ENCODE data around the gene ZFP64. TPM values are rescaled to one million over a fixed set of nuclear protein-coding genes. Genes with fewer than 3 reads are reported as not detected.
A peak's percentile ranks its signal among the peaks of the same experiment; 100 is the strongest.

Gene ZFP64
- total RNA-seq, 1 experiment from 2014 or later, result 14.6 TPM

DNA sequence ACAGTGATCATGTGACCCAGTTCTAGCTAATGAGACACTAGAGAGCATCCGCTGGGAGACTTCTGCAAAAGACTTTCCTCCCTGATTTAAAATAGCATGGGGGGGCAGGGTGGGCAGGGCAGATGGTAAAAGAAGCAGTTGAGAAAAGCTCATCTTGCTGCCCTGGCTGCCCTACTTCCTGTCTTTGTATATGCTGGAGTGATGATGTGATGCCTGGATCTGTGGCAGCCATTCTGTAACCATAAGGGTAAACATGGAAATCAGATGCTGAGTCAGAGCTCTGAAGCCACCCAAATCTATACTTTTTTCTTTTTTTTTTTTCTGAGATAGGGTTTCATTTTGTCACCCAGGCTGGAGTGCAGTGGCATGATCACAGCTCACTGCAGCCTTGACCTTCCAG is 25.4 kb downstream of the ZFP64 start:
- DNase-seq (ENCODE audit: low read depth), result peak; percentile 11

DNA sequence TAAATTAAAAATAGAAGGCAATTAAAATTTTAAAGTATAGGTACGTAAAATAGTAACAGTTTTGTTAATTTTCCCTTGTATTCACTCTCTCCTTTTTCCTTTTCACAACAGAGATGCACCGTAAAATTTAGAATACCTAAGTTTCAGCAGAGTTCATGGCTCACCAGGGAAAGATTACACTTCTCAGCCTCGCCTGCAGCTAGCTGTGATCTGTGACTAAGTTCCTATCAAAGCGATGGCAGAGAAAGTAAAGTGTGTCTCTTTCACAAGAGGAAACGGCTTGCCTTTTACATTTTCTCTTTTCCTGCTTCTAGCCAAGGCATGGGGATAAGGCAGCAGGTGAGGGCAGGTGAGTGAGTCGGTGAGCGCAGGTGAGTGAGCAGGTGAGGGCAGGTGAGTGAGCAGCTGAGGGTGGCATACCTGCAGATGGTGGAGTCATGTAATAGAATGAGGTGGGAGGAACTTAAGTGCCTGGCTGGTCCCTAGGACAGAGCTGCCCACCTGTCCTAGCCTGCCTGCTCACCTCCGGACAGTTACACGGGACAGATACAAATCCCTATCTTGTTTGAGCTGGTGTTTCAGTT is 30.9 kb downstream of the ZFP64 start:
- DNase-seq (ENCODE audit: low read depth), result no peak

DNA sequence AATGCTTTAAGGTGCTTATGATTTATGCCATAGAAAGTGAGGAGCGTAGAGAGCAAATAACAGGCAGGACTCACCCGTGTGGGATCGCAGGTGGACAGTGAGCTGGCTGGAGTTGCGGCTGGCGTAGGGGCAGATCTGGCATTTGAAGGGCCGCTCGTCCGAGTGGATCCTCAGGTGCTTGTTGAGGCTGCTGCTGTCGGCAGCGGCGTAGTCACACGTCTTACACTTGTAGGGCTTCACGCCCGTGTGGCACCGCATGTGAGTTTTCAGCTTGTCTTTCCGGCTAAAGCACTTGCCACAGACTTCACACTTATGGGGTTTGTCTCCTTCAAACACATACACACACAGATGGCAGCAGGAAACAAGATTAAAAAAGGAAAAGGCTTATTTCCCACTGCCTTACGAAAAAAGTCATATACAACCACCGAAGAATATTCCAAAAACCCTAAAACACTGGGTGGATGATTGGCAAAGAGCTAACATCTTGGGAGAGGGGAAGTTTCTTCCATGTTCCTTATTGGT is 31.5 kb downstream of the ZFP64 start:
- no peak for DNase-seq (ENCODE audit: low read depth)

DNA sequence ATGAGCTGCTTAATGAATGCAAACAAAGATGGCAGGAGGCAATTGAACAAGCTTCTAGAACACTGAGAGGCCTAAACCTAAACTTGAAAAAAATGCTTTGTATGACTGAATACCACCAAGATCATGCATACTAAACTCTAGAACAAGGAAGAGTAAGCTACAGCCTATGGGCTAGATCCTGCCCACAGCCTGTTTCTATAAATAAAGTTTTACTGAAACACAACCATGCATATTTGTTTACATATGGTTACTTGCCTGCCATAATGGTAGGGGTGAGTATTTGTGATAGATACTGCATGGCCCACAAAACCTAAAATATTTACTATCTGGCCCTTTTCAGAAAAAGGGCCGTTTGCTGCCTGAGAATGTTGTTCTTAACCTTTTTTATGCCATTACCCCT is 37.0 kb downstream of the ZFP64 start:
- DNase-seq (ENCODE audit: low read depth), result no peak

DNA sequence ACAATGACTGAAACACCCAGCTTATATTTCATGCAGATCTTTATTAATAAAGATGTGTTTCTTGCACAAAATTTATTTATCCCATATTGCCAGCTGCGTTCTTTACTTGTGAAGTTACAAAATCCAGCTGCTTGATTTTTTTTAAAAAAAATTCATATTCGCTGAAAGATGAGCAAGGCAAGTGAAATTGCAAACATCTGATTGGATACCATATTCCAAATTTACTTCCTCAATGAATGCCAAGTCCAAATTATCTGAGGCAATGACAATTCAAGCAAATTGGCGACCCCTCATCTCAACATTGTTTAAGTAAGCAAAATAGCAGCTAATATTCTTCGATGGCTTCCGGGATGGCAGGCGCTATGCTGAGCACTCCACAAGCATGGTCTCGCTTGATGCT is 37.7 kb downstream of the ZFP64 start:
- DNase-seq (ENCODE audit: low read depth), result no peak

DNA sequence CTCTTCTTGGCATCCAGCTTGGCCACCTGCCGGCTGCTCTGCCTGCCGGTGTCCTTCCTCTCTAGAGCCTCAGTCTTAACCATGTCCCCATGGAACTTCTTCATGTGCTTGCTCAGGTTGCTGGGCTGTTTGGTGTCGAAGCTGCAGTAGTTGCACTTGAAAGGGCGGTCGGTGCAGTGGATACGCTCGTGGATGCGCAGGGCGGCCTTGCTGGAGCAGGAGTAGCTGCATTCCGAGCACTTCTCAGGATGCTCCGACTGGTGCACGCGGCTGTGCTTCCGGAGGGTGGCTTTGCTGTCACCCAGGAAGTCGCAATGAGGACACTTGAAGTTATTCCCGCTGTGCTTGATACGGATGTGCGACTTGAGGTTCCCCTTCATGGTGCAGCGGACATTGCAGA is 38.7 kb downstream of the ZFP64 start:
- no peak for DNase-seq (ENCODE audit: low read depth)

DNA sequence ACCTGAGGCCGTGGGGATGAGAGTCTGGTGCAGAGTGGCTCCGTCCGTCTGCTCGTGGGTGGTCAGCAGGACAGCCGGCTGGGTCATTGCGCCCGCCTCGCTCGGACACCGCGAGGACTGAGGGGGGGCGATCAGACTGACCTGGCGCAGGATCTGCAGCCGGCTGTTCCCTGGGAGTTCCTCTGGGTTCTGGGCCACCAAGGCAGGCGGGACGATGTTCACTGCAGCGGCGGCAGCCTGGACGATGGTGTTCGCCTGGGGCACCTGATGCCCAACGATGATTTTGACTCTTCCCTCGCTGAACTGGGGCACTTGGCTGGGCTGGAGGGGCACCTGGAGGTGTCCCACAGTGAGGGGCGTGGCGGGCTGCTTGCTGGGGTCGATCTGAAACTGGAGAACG is 39.2 kb downstream of the ZFP64 start:
- no peak for DNase-seq (ENCODE audit: low read depth)

DNA sequence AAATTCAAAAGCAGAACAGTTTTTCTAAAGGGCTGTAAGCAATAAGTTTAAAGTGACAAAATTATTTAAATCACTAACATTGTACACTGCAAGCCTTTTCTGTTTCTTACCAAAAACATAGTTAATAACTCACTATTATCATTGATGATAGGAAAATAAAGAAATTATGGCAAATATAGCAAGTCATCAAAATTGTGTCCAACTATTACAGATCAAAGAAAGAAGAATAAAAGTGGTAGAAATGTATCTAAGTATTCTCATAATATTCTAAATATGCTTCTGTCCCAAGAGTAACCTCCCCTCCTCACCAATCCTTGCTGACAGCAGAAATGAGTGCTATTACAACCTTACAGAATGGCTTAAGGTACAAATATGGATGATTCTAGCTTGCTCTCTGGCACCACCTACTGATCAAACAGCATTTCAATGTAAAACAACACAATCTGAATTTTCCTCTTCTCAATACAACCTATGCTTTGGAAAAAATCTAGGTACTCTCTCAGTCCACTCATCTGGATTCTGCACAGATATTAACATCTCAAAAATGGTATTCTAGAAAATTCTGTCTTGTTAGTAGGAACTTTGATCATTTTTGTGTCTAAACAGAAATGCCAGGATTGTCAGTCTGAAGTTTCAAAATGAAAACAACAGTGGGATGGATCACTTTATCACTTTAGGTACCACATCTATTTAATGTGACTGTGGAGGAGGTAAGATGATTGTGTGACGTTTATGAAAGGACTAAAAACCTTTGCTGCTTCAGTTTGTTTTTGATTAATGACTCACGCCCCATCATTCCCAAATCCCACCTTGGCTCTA is 40.9 kb downstream of the ZFP64 start:
- DNase-seq (ENCODE audit: low read depth), result peak; percentile 37

DNA sequence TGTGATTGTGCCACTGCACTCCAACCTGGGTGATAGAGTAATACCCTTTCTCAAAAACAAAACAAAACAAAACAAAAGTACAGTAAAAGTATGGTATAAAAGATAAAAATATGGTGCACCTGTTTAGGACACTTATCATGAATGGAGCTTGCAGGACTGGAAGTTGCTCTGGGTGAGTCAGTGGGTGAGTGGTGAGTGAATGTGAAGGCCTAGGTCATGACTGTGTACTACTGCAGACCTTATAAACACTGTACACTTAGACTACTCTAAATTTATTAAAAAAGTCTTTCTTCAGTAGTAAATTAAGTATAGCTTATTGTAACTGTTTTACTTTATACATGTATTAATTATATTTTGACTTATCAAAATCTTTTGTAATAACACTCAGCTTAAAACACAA is 46.0 kb downstream of the ZFP64 start:
- peak; percentile 27 for DNase-seq (ENCODE audit: low read depth)

DNA sequence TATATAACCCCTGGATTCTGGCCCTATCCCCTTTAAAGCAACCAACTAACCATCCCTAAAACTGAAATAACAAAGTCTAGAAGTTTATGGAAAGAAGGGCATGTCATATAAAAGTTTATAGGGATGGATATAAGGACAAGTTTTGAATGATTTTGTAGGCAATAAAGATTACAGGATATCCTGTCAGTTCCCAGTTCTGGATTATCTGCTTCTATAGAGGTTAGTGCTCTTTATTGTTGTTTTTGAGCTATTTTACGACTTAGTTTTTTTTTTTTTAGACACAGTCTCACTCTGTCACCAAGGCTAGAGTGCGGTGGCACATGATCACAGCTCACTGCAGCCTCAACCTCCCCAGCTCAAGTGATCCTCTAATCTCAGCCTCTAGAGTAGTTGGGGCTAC is 48.3 kb downstream of the ZFP64 start:
- DNase-seq (ENCODE audit: low read depth), result no peak

DNA sequence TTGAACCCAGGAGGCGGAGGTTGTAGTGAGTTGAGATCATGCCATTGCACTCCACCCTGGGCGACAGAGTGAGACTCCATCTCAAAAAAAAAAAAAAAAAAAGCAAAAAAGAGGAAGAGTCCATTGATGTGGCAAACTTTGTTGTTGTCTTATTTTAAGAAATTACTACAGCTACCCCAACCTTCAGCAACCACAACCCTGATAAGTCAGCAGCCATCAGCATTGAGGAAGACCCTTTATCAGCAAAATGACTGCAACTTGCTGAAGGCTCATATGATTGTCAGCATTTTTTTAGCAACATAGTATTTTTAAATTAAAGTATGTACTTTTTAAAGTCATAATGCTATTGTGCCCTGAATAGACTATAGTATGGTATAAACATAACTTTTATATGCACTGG is 48.8 kb downstream of the ZFP64 start:
- DNase-seq (ENCODE audit: low read depth), result no peak

DNA sequence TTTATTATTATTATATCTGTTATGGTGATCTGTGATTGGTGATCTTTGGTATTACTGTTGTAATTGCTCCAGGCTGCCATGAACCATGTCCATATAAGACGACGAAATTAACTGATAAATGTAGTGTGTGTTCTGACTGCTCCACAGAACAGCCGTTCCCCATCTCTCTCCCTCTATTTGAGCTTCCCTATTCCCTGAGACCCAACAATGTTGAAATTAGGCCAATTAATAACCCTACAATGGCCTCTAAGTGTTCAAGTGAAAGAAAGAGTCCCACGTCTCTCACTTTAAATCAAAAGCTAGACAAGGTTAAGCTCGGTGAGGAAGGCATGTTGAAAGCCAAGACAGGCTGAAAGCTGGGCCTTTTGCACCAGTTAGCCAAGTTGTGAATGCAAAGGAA is 51.6 kb downstream of the ZFP64 start:
- DNase-seq (ENCODE audit: low read depth), result no peak

DNA sequence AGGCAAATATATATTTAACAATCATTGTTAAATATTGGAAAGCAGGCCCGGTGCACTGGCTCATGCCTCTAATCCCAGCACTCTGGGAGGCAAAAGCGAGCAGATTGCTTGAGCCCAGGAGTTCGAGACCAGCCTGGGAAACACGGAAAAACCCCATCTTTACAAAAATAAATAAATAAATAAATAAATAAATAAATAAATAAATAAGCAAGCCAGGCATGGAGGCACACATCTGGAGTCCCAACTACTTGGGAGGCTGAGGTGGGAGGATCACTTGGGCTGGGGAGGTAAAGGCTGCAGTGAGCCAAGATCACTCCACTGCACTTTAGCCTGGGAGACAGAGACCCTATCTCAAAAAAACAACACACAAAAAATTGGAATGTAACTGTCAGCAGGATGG is 53.7 kb downstream of the ZFP64 start:
- DNase-seq (ENCODE audit: low read depth), result no peak

DNA sequence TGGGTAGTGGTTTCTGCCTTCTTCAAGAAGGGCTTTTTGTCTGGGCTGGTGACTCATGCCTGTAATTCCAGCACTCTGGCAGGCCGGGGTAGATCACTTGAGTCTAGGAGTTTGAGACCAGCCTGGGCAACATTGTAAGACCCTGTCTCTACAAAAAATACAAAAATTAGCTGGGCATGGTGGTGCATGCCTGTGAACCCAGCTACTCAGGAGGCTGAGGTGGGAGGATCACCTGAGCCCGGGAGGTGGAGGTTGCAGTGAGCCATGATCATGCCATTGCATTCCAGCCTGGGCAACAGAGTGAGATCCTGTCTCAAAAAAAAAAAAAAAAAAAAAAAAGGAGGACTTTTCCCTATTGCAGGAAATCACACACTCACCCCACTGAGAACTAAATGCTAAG is 57.9 kb downstream of the ZFP64 start:
- DNase-seq (ENCODE audit: low read depth), result peak; percentile 5

DNA sequence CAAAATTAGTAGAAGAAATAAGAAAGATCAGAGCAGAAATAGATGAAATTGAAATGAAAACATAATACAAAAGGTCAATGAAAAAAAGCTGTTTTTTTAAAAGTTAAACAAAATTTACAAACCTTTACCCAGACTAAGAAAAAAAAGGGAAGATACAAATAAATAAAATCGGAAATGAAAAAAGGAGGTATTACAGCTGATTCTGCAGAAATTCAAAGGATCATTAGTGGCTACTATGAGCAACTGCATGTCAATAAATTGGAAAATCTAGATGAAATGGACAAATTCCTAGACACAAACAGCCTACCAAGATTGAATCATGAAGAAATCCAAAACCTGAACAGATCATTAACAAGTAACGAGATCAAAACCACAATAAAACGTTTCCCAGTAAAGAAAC is 59.2 kb downstream of the ZFP64 start:
- DNase-seq (ENCODE audit: low read depth), result no peak

DNA sequence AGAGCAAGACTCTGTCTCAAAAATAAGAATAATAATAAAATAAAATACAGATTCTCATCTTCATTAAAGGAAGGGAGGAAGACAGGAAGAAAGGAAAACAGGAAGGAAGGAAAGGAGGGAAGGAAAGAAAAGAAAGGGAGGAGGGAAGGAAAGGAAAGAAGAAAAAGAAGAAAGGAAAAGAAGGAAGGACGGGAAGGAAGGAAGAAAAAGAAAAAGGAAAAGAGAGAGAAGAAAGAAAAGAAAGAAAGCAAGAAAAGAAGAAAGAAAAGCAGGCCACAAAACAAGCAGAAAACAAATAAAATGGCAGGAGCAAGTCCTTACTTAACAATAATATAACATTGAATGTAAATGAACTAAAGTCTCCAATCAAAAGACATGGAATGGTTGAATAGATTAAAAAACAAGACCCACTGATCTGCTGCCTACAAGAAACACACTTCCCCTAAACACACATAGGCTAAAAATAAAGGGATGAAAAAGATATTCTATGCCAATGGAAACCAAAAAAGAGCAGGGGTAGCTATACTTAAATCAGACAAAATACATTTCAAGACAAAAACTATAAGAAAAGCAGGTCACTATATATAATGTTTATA is 60.4 kb downstream of the ZFP64 start:
- DNase-seq (ENCODE audit: low read depth), result no peak

DNA sequence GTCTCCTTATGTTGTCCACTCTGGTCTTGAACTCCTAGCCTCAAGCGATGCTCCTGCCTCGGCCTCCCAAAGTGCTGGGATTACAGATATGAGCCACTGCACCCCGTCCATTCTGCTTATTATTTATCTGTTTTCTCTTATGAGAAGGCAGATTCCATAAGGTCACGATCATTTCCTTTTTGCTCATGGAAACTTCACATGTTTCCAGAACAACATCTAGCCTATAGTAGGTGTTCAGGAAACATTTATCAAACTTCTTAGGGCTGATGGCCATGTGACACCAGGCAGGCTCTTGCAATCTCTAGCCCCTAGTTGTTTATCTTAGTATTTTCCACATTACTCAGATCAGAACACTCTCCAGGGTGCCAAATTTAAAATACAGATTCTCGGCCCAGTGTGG is 61.2 kb downstream of the ZFP64 start:
- peak; percentile 7 for DNase-seq (ENCODE audit: low read depth)

DNA sequence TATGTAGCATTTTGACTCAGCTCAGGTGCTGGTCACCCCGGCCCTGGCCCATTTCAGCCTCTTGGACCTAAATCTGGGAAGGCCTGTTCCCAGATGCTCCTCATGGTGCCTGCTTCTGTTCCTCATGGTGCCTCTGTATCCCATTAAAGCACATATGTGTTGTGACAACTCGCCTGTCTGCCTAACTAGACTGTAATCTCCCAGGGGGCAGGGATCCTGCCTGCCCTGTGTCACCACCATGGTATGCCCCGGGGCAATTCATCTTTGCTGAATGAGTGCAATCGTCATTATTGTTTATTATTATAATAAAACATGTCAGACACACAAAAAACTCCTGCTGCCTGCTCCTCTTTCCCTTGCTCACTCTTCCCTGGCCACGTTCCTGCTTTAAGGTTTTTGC is 62.0 kb downstream of the ZFP64 start:
- no peak for DNase-seq (ENCODE audit: low read depth)

DNA sequence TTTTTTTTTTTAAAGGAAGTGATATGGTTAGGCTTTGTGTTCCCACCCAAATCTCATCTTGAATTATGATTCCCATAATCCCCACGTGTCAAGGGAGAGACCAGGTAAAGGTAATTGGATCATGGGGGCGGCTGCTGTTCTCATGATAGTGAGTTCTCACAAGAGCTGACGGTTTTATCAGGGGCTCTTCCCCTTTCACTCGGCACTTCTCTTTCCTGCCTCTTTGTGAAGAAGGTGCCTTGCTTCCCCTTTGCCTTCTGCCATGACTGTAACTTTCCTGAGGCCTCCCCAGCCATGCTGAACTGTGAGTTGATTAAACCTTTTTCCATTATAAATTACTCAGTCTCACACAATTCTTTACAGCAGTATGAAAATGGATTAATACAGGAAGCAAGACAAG is 64.3 kb downstream of the ZFP64 start:
- DNase-seq (ENCODE audit: low read depth), result no peak

DNA sequence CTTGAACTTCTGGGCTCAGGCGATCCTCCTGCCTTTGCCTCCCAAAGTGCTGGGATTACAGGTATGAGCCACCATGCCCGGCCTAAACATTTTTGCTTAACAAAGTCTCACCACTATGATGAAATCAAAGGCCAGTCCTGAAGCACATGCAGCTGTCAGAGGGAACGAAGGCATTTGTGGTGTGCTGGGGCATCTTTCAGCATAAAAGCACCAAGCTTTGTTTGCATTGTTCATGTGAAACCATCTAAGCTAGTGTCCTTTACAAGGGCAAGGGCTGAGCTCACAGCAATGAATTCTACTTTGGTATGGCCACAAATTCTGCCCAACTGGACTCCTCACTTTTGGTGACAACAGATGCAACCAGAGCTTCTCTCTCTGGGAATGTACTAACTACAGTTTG is 66.8 kb downstream of the ZFP64 start:
- no peak for DNase-seq (ENCODE audit: low read depth)

DNA sequence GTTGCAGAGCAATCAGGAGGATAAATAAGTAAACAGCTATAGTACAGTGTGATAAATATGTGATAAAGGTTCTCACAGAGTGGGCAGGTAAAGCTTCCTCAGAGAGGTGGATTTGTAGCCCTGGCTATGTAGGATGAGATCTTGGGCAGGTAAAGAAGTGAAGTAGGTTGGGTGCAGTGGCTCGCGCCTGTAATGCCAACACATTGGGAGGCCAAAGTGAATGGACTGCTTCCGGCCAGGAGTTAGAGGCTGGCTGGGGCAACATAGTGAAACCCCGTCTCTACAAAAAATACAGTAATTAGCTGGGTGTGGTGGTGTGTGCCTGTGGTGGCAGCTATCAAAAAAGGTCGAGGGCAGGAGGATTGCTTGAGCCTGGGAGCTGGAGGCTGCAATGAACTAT is 72.9 kb downstream of the ZFP64 start:
- DNase-seq (ENCODE audit: low read depth), result no peak

DNA sequence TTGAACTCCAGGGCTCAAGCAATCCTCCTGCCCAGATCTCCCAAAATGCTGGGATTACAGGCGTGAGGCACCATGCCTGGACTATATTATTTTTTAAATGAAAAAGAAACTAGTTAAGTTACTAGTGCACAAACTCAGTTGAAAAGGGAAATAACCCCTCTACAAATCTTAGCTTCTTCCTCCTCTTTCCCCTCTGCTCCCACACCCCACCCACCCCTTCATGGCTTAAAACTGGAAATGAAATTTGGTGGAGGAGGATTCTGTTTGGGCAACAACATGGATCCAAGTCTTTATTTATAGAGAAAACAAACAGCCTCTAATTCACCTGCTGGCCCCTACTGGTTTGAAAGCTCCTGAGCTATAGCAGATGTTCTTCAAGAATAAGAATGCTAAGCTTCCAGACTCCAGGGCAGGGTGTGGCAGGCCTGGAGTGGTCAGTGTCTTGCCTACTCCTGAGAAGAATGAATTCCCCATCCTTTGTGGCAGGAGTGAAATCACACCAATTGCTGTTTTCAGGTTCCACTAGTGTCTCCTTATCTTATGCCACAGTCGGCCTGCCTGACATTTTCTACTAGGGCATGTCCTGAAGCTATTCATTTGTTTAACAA is 73.5 kb downstream of the ZFP64 start:
- DNase-seq (ENCODE audit: low read depth), result no peak
